ENCODE data around the gene ATP1A3.
A peak's percentile ranks its signal among the peaks of the same experiment; 100 is the strongest.

Gene ATP1A3

GRCh38 chr19:42006569-42006968 is 12.5 kb upstream of the ATP1A3 start:
- Histone ChIP-seq H3K36me3 (ENCODE audit: control insufficient read depth in 1 of 2, insufficient read depth in 2 of 2, low read length in 2 of 2) (peaks cover 0 to 21% of the 10 kb centered on the region in 2 donors), H3K9me3 (ENCODE audit: control insufficient read depth in 1 of 2, low read length in 2 of 2) (no peaks in the 10 kb centered on the region), H3K4me3 (ENCODE audit: low read depth in 1 of 2, low read length in 2 of 2) (no peak overlapping the region), H3K27me3 (ENCODE audit: low read depth, low read length) (no peaks in the 10 kb centered on the region), H3K4me1 (ENCODE audit: control insufficient read depth in 1 of 2, insufficient read depth in 2 of 2, low read length in 2 of 2) (no peaks in the 10 kb centered on the region), H3K27ac (ENCODE audit: low read length) (no peak overlapping the region)

GRCh38 chr19:42005504-42005903 is 11.5 kb upstream of the ATP1A3 start:
- Histone ChIP-seq H3K4me3 (ENCODE audit: low read depth in 1 of 2, low read length in 2 of 2) (no peak overlapping the region), H3K9me3 (ENCODE audit: control insufficient read depth in 1 of 2, low read length in 2 of 2) (no peaks in the 10 kb centered on the region), H3K27ac (ENCODE audit: low read length) (no peak overlapping the region), H3K36me3 (ENCODE audit: control insufficient read depth in 1 of 2, insufficient read depth in 2 of 2, low read length in 2 of 2) (peaks cover 0 to 16% of the 10 kb centered on the region in 2 donors), H3K4me1 (ENCODE audit: control insufficient read depth in 1 of 2, insufficient read depth in 2 of 2, low read length in 2 of 2) (no peaks in the 10 kb centered on the region), H3K27me3 (ENCODE audit: low read depth, low read length) (peaks cover 3% of the 10 kb centered on the region)

- H3K9me3 ChIP-seq (ENCODE audit: control insufficient read depth in 1 of 2, low read length in 2 of 2): no peaks in the 10 kb centered on the region
- H3K36me3 ChIP-seq (ENCODE audit: control insufficient read depth in 1 of 2, insufficient read depth in 2 of 2, low read length in 2 of 2): peaks cover 0 to 16% of the 10 kb centered on the region in 2 donors
- H3K4me1 ChIP-seq (ENCODE audit: control insufficient read depth in 1 of 2, insufficient read depth in 2 of 2, low read length in 2 of 2): peaks cover 0 to 4% of the 10 kb centered on the region in 2 donors
- H3K27me3 ChIP-seq (ENCODE audit: low read depth, low read length): peaks cover 16% of the 10 kb centered on the region
- H3K27ac ChIP-seq (ENCODE audit: low read length): no peak overlapping the region
- H3K4me3 ChIP-seq (ENCODE audit: low read depth in 1 of 2, low read length in 2 of 2): no peak overlapping the region
Observed at GRCh38 chr19:42003506-42004294, 9.7 kb upstream of the ATP1A3 start.

GRCh38 chr19:41999878-42000208 is 5.8 kb upstream of the ATP1A3 start:
- Histone ChIP-seq H3K36me3 (ENCODE audit: control insufficient read depth in 1 of 2, insufficient read depth in 2 of 2, low read length in 2 of 2) (peaks cover 0 to 4% of the 10 kb centered on the region in 2 donors), H3K27ac (ENCODE audit: low read length) (no peak overlapping the region), H3K4me3 (ENCODE audit: low read depth in 1 of 2, low read length in 2 of 2) (no peak overlapping the region), H3K9me3 (ENCODE audit: control insufficient read depth in 1 of 2, low read length in 2 of 2) (no peaks in the 10 kb centered on the region), H3K27me3 (ENCODE audit: low read depth, low read length) (peaks cover 40% of the 10 kb centered on the region), H3K4me1 (ENCODE audit: control insufficient read depth in 1 of 2, insufficient read depth in 2 of 2, low read length in 2 of 2) (peaks cover 0 to 23% of the 10 kb centered on the region in 2 donors)

GRCh38 chr19:41999071-41999877 is 5.2 kb upstream of the ATP1A3 start:
- H3K4me3 ChIP-seq (ENCODE audit: low read depth in 1 of 2, low read length in 2 of 2): no peak overlapping the region
- H3K4me1 ChIP-seq (ENCODE audit: control insufficient read depth in 1 of 2, insufficient read depth in 2 of 2, low read length in 2 of 2): peaks cover 0 to 26% of the 10 kb centered on the region in 2 donors
- H3K27ac ChIP-seq (ENCODE audit: low read length): no peak overlapping the region
- peaks cover 0 to 4% of the 10 kb centered on the region in 2 donors for H3K36me3 ChIP-seq (ENCODE audit: control insufficient read depth in 1 of 2, insufficient read depth in 2 of 2, low read length in 2 of 2)
- peaks cover 42% of the 10 kb centered on the region for H3K27me3 ChIP-seq (ENCODE audit: low read depth, low read length)
- H3K9me3 ChIP-seq (ENCODE audit: control insufficient read depth in 1 of 2, low read length in 2 of 2): no peaks in the 10 kb centered on the region

GRCh38 chr19:41998246-41999020 is 4.4 kb upstream of the ATP1A3 start:
- Histone ChIP-seq H3K4me1 (ENCODE audit: control insufficient read depth in 1 of 2, insufficient read depth in 2 of 2, low read length in 2 of 2) (peaks cover 0 to 34% of the 10 kb centered on the region in 2 donors), H3K9me3 (ENCODE audit: control insufficient read depth in 1 of 2, low read length in 2 of 2) (no peaks in the 10 kb centered on the region), H3K36me3 (ENCODE audit: control insufficient read depth in 1 of 2, insufficient read depth in 2 of 2, low read length in 2 of 2) (peaks cover 0 to 4% of the 10 kb centered on the region in 2 donors), H3K27ac (ENCODE audit: low read length) (no peak overlapping the region), H3K27me3 (ENCODE audit: low read depth, low read length) (peaks cover 44% of the 10 kb centered on the region), H3K4me3 (ENCODE audit: low read depth in 1 of 2, low read length in 2 of 2) (no peak overlapping the region)

- Histone ChIP-seq H3K36me3 (ENCODE audit: control insufficient read depth in 1 of 2, insufficient read depth in 2 of 2, low read length in 2 of 2) (peaks cover 0 to 4% of the 10 kb centered on the region in 2 donors), H3K27ac (ENCODE audit: low read length) (no peak overlapping the region), H3K9me3 (ENCODE audit: control insufficient read depth in 1 of 2, low read length in 2 of 2) (no peaks in the 10 kb centered on the region), H3K27me3 (ENCODE audit: low read depth, low read length) (peaks cover 48% of the 10 kb centered on the region), H3K4me1 (ENCODE audit: control insufficient read depth in 1 of 2, insufficient read depth in 2 of 2, low read length in 2 of 2) (peaks cover 0 to 34% of the 10 kb centered on the region in 2 donors), H3K4me3 (ENCODE audit: low read depth in 1 of 2, low read length in 2 of 2) (no peak overlapping the region)
Observed at GRCh38 chr19:41997851-41998229, 3.8 kb upstream of the ATP1A3 start.

- H3K27ac ChIP-seq (ENCODE audit: low read length): no peak overlapping the region
- peak overlapping the region in 1 of 2 donors; percentile 17 for H3K4me3 ChIP-seq (ENCODE audit: low read depth in 1 of 2, low read length in 2 of 2)
- H3K27me3 ChIP-seq (ENCODE audit: low read depth, low read length): peaks cover 48% of the 10 kb centered on the region
- no peaks in the 10 kb centered on the region for H3K9me3 ChIP-seq (ENCODE audit: control insufficient read depth in 1 of 2, low read length in 2 of 2)
- peaks cover 0 to 34% of the 10 kb centered on the region in 2 donors for H3K4me1 ChIP-seq (ENCODE audit: control insufficient read depth in 1 of 2, insufficient read depth in 2 of 2, low read length in 2 of 2)
- peaks cover 0 to 2% of the 10 kb centered on the region in 2 donors for H3K36me3 ChIP-seq (ENCODE audit: control insufficient read depth in 1 of 2, insufficient read depth in 2 of 2, low read length in 2 of 2)
Observed at GRCh38 chr19:41997121-41997850, 3.3 kb upstream of the ATP1A3 start.

GRCh38 chr19:41995959-41996797 is 2.1 kb upstream of the ATP1A3 start:
- Histone ChIP-seq H3K9me3 (ENCODE audit: control insufficient read depth in 1 of 2, low read length in 2 of 2) (no peaks in the 10 kb centered on the region), H3K4me3 (ENCODE audit: low read depth in 1 of 2, low read length in 2 of 2) (no peak overlapping the region), H3K36me3 (ENCODE audit: control insufficient read depth in 1 of 2, insufficient read depth in 2 of 2, low read length in 2 of 2) (no peaks in the 10 kb centered on the region), H3K27me3 (ENCODE audit: low read depth, low read length) (peaks cover 48% of the 10 kb centered on the region), H3K4me1 (ENCODE audit: control insufficient read depth in 1 of 2, insufficient read depth in 2 of 2, low read length in 2 of 2) (peaks cover 0 to 34% of the 10 kb centered on the region in 2 donors), H3K27ac (ENCODE audit: low read length) (no peak overlapping the region)

Measured in muscle layer of duodenum (tissue), 2 donors.